MM.1S (cell line): Measurements from ENCODE around the gene TNFSF4.
"Not testable (repeated sequence)": the region's sequence is repeated elsewhere in the genome, so short reads cannot be mapped to it uniquely, and the experiment has no call there.

ENCODE experiments used
- EZH2phosphoT487 ChIP-seq: fragments of 300-600 bp; sonication (generic); IDR thresholded peaks from 2 replicates; pipeline ENCODE4 v1.6.1; 2018; ENCODE audit warnings: antibody characterized with exemption, low read length
- TF ChIP-seq, protein P1 (sequence below): fragments of 300-600 bp; sonication (generic); IDR thresholded peaks from 2 replicates; pipeline ENCODE4 v1.5.1; 2016; ENCODE audit warnings: antibody characterized with exemption, low read length, mixed read lengths

DNA sequence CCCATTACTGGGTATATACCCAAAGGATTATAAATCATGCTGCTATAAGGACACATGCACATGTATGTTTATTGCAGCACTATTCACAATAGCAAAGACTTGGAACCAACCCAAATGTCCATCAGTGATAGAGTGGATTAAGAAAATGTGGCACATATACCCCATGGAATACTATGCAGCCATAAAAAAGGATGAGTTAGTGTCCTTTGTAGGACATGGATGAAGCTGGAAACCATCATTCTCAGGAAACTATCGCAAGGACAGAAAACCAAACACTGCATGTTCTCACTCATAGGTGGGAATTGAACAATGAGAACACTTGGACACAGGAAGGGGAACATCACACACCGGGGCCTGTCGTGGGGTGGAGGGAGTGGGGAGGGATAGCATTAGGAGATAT, 27.3 kb upstream of the TNFSF4 start:
- TF ChIP-seq, protein P1, sequence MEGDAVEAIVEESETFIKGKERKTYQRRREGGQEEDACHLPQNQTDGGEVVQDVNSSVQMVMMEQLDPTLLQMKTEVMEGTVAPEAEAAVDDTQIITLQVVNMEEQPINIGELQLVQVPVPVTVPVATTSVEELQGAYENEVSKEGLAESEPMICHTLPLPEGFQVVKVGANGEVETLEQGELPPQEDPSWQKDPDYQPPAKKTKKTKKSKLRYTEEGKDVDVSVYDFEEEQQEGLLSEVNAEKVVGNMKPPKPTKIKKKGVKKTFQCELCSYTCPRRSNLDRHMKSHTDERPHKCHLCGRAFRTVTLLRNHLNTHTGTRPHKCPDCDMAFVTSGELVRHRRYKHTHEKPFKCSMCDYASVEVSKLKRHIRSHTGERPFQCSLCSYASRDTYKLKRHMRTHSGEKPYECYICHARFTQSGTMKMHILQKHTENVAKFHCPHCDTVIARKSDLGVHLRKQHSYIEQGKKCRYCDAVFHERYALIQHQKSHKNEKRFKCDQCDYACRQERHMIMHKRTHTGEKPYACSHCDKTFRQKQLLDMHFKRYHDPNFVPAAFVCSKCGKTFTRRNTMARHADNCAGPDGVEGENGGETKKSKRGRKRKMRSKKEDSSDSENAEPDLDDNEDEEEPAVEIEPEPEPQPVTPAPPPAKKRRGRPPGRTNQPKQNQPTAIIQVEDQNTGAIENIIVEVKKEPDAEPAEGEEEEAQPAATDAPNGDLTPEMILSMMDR: not testable (repeated sequence)
- TF ChIP-seq EZH2phosphoT487: not testable (repeated sequence)
